ENCODE measurements around the gene VWC2L.

- no peak for TF ChIP-seq CTCF (IDR thresholded peaks at IDR 0.05; ENCODE audit: low read depth, low read length, missing input control)
- no peak for TF ChIP-seq FOXA1 (IDR thresholded peaks at IDR 0.05)
- no peak for TF ChIP-seq JUND (IDR thresholded peaks at IDR 0.05)
- no peak for TF ChIP-seq HNF4A (conservative IDR thresholded peaks at IDR 0.05)
- no peak for TF ChIP-seq RAD21 (IDR thresholded peaks at IDR 0.05)
- no peak for TF ChIP-seq YY1 (IDR thresholded peaks at IDR 0.05)
- TF ChIP-seq GABPA (IDR thresholded peaks at IDR 0.05 in 1 of 2, conservative IDR thresholded peaks at IDR 0.05 in 1 of 2) = no peak
- no peak for TF ChIP-seq ATF3 (IDR thresholded peaks at IDR 0.05)
- no peak for TF ChIP-seq ZBTB33 (IDR thresholded peaks at IDR 0.05)
- no peak for TF ChIP-seq RXRA (IDR thresholded peaks at IDR 0.05)
Observed at GRCh38 chr2:214565246-214565645, 154.4 kb downstream of the VWC2L start.
